NCI-H146 treated with DMSO at 0.1 percent for 48 hours (cell line): Measurements from ENCODE around the gene REG1A.

ENCODE experiments used
- DNase-seq: peaks from one replicate; lab custom pipeline; 2025; ENCODE audit not compliant: unreplicated experiment; lab: John Stamatoyannopoulos, UW

Gene REG1A

GRCh38 chr2:79124907-79125720 is 4.8 kb downstream of the REG1A start:
- DNase-seq, result no peak

DNA sequence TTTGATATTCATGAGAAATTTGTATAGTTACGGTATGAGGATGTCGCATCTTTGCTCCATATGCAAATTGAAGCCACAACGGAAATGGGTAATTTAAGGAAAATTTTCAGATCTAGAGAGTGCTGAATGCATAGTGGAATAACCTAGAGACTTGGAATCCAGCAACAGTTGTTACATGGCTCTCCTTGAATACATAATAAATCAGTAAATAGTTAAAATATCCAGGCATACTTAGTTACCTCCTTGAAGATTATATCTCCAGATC is 5.4 kb downstream of the REG1A start:
- no peak for DNase-seq

DNA sequence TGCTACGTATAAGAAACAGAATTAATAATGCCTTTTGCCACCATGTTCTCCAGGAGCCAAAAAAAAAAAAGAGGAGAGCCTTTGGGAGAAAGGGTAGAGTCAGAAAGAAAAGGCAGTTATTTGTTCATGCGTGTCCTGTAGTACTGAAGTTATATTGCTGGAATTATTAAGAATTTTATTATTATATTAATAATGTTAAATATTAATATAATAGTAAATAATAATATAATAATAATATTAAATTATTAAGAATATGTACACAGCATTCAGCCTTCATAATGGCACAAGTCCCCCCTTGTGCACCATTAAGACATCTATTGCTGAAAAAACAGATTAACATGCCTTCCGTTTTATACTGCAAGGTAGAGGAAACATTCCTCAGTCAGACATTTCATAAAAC is 8.1 kb downstream of the REG1A start:
- DNase-seq, result no peak

DNA sequence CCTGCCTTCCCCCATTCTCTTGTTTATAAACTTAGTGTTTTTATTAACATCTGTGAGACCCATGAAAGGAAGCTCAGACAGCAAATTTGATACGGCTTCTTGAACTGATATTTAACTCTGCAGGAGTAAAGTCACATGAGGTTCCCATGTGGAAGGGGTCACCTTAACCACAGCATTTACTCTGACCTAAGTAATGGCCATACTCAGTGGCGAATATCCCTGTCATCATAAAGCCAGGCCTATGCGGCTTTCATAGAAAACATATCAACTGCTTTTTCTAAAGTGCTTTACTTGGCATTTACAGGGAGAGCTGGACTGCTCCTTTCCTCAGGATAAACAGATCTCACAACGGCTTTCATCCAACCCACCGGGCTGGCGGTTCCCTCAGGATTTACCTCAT is 9.0 kb downstream of the REG1A start:
- DNase-seq, result no peak

GRCh38 chr2:79129804-79130203 is 9.5 kb downstream of the REG1A start:
- no peak for DNase-seq

- DNase-seq, result no peak
These were observed 11.4 kb downstream of the REG1A start for GRCh38 chr2:79131687-79132086.

GRCh38 chr2:79138385-79138784 is 18.1 kb downstream of the REG1A start:
- DNase-seq, result no peak

DNA sequence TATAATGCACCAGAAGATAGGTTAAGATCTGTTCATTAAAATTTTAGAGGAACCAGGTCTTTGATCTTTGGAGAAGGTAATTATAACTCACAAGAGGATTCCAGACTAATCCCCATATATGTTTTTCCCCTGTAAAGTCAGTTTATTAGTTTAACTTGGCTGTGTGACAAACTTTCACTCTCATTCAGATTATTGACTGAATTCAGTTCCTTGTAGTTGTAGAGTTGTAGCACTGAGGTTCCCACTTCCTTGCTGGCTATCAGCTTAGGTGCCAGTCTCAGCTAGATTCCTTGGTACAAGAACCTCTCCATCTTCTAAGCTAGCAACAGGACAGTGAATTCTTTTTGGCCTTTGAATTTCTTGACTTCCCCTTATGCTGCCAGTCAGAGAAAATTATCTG is 19.1 kb downstream of the REG1A start:
- DNase-seq, result no peak

DNA sequence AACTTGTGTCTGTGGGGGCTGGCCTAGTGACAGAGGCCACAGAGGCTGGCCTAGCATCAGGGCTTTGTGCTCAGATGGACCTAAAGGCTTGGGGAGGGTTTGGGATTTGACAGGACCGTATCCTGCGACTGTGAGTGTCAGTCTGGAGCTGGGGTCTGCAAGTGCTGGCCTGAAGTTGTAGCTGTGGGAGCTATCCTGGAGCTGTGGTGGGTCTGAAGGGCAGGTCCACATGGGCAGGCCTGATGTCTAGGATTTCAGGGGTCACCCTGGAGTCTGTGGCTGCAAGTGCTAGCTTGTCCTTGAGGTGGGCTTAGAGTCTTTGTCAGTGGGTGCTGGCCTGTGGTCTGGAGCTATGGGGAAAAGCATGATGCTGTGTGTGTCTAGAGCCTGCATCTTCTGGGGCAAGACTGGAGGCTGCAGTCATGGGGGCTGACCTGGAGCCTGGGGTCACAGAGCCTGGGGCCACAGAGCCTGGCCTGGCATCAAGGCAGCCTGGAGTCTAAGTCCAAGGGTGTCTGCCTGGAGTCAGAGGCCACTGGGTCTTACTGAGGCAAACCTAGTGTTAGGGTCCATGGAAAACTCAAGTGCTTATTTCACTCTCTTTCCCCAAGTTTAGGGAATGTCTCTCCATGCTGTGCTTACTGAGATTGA is 35.7 kb downstream of the REG1A start:
- no peak for DNase-seq

- no peak for DNase-seq
These were observed 38.7 kb downstream of the REG1A start for GRCh38 chr2:79159030-79159429.

DNA sequence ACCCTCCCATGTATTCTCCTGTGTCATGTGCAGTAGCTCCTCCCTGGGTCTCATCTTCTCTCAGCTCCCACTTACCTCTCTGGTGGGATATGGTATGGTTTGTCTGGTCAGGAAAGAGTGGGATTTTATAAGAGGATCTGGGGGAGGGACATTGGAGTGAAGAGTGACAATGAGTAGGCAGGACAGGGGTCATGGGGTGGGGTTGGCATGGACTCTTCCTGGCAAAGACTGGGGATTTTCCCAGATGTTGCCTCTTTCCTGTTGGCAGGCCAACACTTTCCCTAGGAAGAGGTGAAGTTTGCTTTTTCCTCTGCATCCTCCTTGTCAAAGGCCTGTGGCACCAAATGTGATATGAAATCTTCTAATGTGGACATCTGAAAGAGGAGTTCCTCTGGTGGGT is 39.4 kb downstream of the REG1A start, which contains the start of gene REG3A:
Gene REG3A, minus strand, starts transcription at position 101 of the 400 bp plus-strand sequence. CDS start 348 bp downstream, outside the sequence.
- no peak for DNase-seq

GRCh38 chr2:79162132-79162531 is 41.8 kb downstream of the REG1A start:
- no peak for DNase-seq

- DNase-seq, result no peak
These were observed 42.5 kb downstream of the REG1A start for GRCh38 chr2:79162801-79163200.

DNA sequence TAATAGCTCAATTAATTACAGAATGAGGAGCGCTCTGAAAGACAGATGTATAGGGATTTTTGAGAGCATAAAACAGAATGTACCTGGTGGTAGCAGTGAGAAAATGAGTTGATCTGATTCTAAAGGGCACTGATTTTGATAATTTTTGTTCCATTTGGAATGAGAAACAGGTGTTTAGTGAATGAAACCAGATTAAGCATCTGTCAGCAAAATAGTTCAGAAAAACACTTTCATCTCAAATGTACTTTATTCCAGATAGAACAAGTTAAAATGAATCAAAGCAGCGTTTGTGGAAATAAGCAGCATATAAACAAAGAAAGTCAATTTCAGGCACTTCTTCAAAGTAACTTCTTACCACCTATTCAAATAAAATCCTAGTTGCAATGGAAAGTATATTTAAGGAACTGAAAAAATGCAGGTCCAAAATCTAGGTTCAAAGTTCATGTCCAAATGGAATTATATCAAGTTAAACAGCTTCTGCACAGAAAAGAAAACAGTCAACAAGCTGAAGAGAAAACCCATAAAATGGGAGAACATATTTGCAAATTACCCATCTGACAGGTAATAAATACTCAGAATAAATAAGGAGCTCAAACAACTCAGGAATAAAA is 51.2 kb downstream of the REG1A start:
- no peak for DNase-seq
